Measurements from ENCODE around the gene PTPRF. TPM values are rescaled to one million over a fixed set of nuclear protein-coding genes. Genes with fewer than 3 reads are reported as not detected.

PTPRF gene
- total and polyA plus RNA-seq, 4 donors: 40.0 to 160 (median 92.1) TPM

GRCh38 chr1:43538143-43538487 lies 7.4 kb downstream of the PTPRF start:
- DNase-seq (no peak), ATAC-seq (ENCODE audit: insufficient read depth, low FRiP score) (no peak)
- no peak overlapping the region for H3K9ac ChIP-seq (ENCODE audit: insufficient read depth in 1 of 2, low read length in 2 of 2)
- peaks cover 0 to 34% (median 15%) of the 10 kb centered on the region in 5 donors for H3K4me1 ChIP-seq (ENCODE audit: control insufficient read depth in 5 of 5, insufficient read depth in 5 of 5, low read length in 5 of 5)
- H3K27ac ChIP-seq (ENCODE audit: low read depth in 1 of 2, low read length in 1 of 2): no peak overlapping the region
- H3K36me3 ChIP-seq (ENCODE audit: control insufficient read depth in 4 of 4, insufficient read depth in 4 of 4, low read length in 4 of 4): no peaks in the 10 kb centered on the region
- no peak overlapping the region for H3K4me3 ChIP-seq
- WGBS, 2 donors: 89 to 97% methylated on average over 3 of the region's 3 CpGs
- no peaks in the 10 kb centered on the region for H3K27me3 ChIP-seq (ENCODE audit: control insufficient read depth in 3 of 3, insufficient read depth in 3 of 3, low read length in 2 of 3)
- TF ChIP-seq CTCF (IDR thresholded peaks at IDR 0.05; ENCODE audit: control extremely low read depth, extremely low read depth): no peak
- no peaks in the 10 kb centered on the region for H3K9me3 ChIP-seq (ENCODE audit: control insufficient read depth in 4 of 4, insufficient read depth in 3 of 4, low read length in 3 of 4)

- no peak for TF ChIP-seq CTCF (IDR thresholded peaks at IDR 0.05; ENCODE audit: control extremely low read depth, extremely low read depth)
- peaks cover 0 to 29% (median 15%) of the 10 kb centered on the region in 5 donors for H3K4me1 ChIP-seq (ENCODE audit: control insufficient read depth in 5 of 5, insufficient read depth in 5 of 5, low read length in 5 of 5)
- H3K27me3 ChIP-seq (ENCODE audit: control insufficient read depth in 3 of 3, insufficient read depth in 3 of 3, low read length in 2 of 3): no peaks in the 10 kb centered on the region
- H3K4me3 ChIP-seq: no peak overlapping the region
- no peak for DNase-seq
- ATAC-seq (ENCODE audit: insufficient read depth, low FRiP score): no peak
- no peaks in the 10 kb centered on the region for H3K36me3 ChIP-seq (ENCODE audit: control insufficient read depth in 4 of 4, insufficient read depth in 4 of 4, low read length in 4 of 4)
- no peak overlapping the region for H3K9ac ChIP-seq (ENCODE audit: insufficient read depth in 1 of 2, low read length in 2 of 2)
- H3K27ac ChIP-seq (ENCODE audit: low read depth in 1 of 2, low read length in 1 of 2): no peak overlapping the region
- 86 to 93% methylated on average over 4 of the region's 4 CpGs for WGBS, 2 donors
- H3K9me3 ChIP-seq (ENCODE audit: control insufficient read depth in 4 of 4, insufficient read depth in 3 of 4, low read length in 3 of 4): no peaks in the 10 kb centered on the region
Measured at GRCh38 chr1:43538969-43539368, 8.3 kb downstream of the PTPRF start.

- Histone ChIP-seq H3K27me3 (ENCODE audit: control insufficient read depth in 3 of 3, insufficient read depth in 3 of 3, low read length in 2 of 3) (no peaks in the 10 kb centered on the region), H3K9me3 (ENCODE audit: control insufficient read depth in 4 of 4, insufficient read depth in 3 of 4, low read length in 3 of 4) (no peaks in the 10 kb centered on the region), H3K27ac (ENCODE audit: low read depth in 1 of 2, low read length in 1 of 2) (peak overlapping the region in 1 of 2 donors; percentile 15), H3K36me3 (ENCODE audit: control insufficient read depth in 4 of 4, insufficient read depth in 4 of 4, low read length in 4 of 4) (no peaks in the 10 kb centered on the region), H3K9ac (ENCODE audit: insufficient read depth in 1 of 2, low read length in 2 of 2) (no peak overlapping the region), H3K4me1 (ENCODE audit: control insufficient read depth in 5 of 5, insufficient read depth in 5 of 5, low read length in 5 of 5) (peaks cover 0 to 26% (median 15%) of the 10 kb centered on the region in 5 donors), H3K4me3 (no peak overlapping the region)
- DNase-seq: no peak
- no peak for ATAC-seq (ENCODE audit: insufficient read depth, low FRiP score)
- TF ChIP-seq CTCF (IDR thresholded peaks at IDR 0.05; ENCODE audit: control extremely low read depth, extremely low read depth): no peak
- 87 to 89% methylated on average over 7 of the region's 7 CpGs for WGBS, 2 donors
Measured at GRCh38 chr1:43539726-43540434, 9.2 kb downstream of the PTPRF start.
